Neural crest cell (in vitro differentiated cells): ENCODE results near the gene TGM3. TPM values are rescaled to one million over a fixed set of nuclear protein-coding genes. Genes with fewer than 3 reads are reported as not detected.

Experiments
- DNase-seq: peaks from one replicate; pipeline ENCODE4 v3.0.0; 2021; ENCODE audit warnings: low read depth, mixed read lengths, low spot score
- H3K27ac Mint-ChIP-seq: one replicate; pipeline ENCODE4 v1.8.0; 2021; ENCODE audit warnings: mild to moderate bottlenecking, mixed read lengths; ENCODE audit not compliant: unreplicated experiment
- H3K27me3 Mint-ChIP-seq: 2 replicates; pipeline ENCODE4 v1.8.0; 2021; ENCODE audit warnings: low read depth, mild to moderate bottlenecking, mixed read lengths
- H3K36me3 Mint-ChIP-seq: 2 replicates; pipeline ENCODE4 v1.8.0; 2021; ENCODE audit warnings: low read depth, mild to moderate bottlenecking, mixed read lengths
- H3K4me1 Mint-ChIP-seq: 2 replicates; pipeline ENCODE4 v1.8.0; 2021; ENCODE audit warnings: mixed read lengths
- H3K4me3 Mint-ChIP-seq: one replicate; pipeline ENCODE4 v1.8.0; 2021; ENCODE audit warnings: mild to moderate bottlenecking, mixed read lengths
- H3K9me3 Mint-ChIP-seq: 2 replicates; pipeline ENCODE4 v1.8.0; 2021; ENCODE audit warnings: mixed read lengths
- total RNA-seq: library from RNA; stranded (reverse); gene quantifications from 2 replicates; pipeline ENCODE4 v1.2.1, GENCODE V29; 2021
- TF ChIP-seq, protein P1 (sequence below): fragments of 200-600 bp; sonication (generic); conservative IDR thresholded peaks from 2 replicates; pipeline ENCODE4 v1.5.0; 2021; ENCODE audit warnings: antibody characterized with exemption, mild to moderate bottlenecking

TGM3 gene
- total RNA-seq, 1 donor from 2014 or later = 0.23 TPM

- no peaks in the 10 kb centered on the region for H3K4me1 Mint-ChIP-seq
- H3K27me3 Mint-ChIP-seq = peaks cover 9% of the 10 kb centered on the region
- H3K36me3 Mint-ChIP-seq = peaks cover 3% of the 10 kb centered on the region
- H3K9me3 Mint-ChIP-seq = peaks cover 6% of the 10 kb centered on the region
- no peak overlapping the region for H3K4me3 Mint-ChIP-seq
- DNase-seq = no peak
- TF ChIP-seq, protein P1, sequence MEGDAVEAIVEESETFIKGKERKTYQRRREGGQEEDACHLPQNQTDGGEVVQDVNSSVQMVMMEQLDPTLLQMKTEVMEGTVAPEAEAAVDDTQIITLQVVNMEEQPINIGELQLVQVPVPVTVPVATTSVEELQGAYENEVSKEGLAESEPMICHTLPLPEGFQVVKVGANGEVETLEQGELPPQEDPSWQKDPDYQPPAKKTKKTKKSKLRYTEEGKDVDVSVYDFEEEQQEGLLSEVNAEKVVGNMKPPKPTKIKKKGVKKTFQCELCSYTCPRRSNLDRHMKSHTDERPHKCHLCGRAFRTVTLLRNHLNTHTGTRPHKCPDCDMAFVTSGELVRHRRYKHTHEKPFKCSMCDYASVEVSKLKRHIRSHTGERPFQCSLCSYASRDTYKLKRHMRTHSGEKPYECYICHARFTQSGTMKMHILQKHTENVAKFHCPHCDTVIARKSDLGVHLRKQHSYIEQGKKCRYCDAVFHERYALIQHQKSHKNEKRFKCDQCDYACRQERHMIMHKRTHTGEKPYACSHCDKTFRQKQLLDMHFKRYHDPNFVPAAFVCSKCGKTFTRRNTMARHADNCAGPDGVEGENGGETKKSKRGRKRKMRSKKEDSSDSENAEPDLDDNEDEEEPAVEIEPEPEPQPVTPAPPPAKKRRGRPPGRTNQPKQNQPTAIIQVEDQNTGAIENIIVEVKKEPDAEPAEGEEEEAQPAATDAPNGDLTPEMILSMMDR = no peak
- no peak overlapping the region for H3K27ac Mint-ChIP-seq
Observed at GRCh38 chr20:2365091-2365490, 69.3 kb downstream of the TGM3 start.

- Mint-ChIP-seq H3K27ac (no peak overlapping the region), H3K27me3 (peaks cover 12% of the 10 kb centered on the region), H3K36me3 (peaks cover 6% of the 10 kb centered on the region), H3K9me3 (peaks cover 9% of the 10 kb centered on the region), H3K4me3 (no peak overlapping the region), H3K4me1 (no peaks in the 10 kb centered on the region)
- DNase-seq = no peak
- TF ChIP-seq, protein P1 = no peak
Observed at GRCh38 chr20:2365666-2366065, 69.9 kb downstream of the TGM3 start.

DNA sequence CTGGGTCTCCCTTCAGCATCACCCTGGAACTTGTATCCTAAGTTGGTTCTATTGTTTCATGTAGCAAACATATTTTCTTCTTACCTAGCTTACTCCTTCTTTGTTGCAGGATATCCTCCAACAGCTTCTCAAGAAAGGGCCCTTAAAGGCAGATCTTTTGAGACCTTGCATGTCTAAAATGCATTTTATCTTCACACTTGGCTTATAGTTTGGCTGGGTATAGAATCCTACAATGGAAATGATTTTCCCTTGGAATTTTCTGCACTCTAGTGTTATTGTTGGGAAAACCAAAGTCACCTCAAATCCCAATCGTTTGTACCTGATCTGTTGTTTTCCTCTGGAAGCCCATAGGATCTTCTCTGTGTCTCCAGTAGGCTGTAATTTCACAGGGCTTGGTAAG is 72.8 kb downstream of the TGM3 start:
- Mint-ChIP-seq H3K36me3 (peaks cover 2% of the 10 kb centered on the region), H3K4me1 (no peaks in the 10 kb centered on the region), H3K27me3 (peaks cover 30% of the 10 kb centered on the region), H3K9me3 (peaks cover 5% of the 10 kb centered on the region), H3K4me3 (no peak overlapping the region), H3K27ac (no peak overlapping the region)
- no peak for DNase-seq
- TF ChIP-seq, protein P1 = no peak

- no peak for DNase-seq
- peaks cover 2% of the 10 kb centered on the region for H3K36me3 Mint-ChIP-seq
- H3K4me3 Mint-ChIP-seq = no peak overlapping the region
Observed at GRCh38 chr20:2373098-2373497, 77.3 kb downstream of the TGM3 start.

DNA sequence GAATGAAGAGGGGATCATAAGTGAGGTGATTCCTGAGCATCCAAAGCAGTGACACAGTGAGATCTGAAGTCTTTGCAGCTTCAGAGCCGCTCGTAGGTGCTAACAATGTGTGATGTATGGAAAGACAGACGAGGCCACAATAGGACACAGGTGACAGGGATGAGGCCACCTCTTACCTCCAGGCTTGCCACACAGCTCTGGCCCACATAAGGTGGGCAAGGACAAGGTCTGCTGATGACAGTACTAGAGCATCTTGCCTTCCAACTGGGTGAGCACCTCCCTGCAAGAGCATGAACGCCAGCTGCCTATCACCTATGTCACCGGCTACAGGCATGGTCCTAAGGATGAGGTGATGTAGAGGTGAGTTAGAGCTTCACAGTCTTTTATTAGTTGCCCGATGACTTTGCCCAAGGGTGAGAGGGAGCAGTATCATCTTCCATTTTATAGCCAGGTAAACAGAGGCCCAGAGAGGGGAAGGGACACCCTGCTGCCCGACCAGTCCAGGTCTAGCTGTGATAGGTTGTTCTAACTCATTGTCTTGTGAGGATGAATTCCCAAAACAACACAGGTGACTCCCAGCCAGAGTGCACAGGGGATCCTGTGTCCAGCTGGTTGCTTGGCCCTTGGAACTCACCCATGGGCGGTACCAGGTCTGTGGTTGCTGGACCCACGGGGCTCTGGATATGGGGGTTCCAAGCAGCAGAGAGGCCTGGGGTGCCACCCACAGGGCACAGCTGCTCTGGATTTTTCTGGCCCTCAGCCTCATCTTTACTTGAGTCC is 78.7 kb downstream of the TGM3 start:
- Mint-ChIP-seq H3K27ac (no peak overlapping the region), H3K27me3 (peaks cover 24% of the 10 kb centered on the region), H3K4me3 (no peak overlapping the region), H3K4me1 (no peaks in the 10 kb centered on the region), H3K9me3 (peaks cover 2% of the 10 kb centered on the region), H3K36me3 (peaks cover 2% of the 10 kb centered on the region)
- no peak for DNase-seq
- TF ChIP-seq, protein P1 = no peak

More at GRCh38 chr20:2373098-2373497, 77.3 kb downstream of the TGM3 start:
- Mint-ChIP-seq H3K9me3 (peaks cover 5% of the 10 kb centered on the region), H3K27ac (no peak overlapping the region), H3K27me3 (peaks cover 28% of the 10 kb centered on the region), H3K4me1 (no peaks in the 10 kb centered on the region)
- TF ChIP-seq, protein P1 = no peak
